NCI-H1048 (cell line): ENCODE data around the gene ASPHD1.
"Not testable (repeated sequence)": the region's sequence is repeated elsewhere in the genome, so short reads cannot be mapped to it uniquely, and the experiment has no call there.

Experiments
- DNase-seq: peaks from one replicate; lab custom pipeline; 2025; lab: John Stamatoyannopoulos, UW

The ASPHD1 gene, protein sequence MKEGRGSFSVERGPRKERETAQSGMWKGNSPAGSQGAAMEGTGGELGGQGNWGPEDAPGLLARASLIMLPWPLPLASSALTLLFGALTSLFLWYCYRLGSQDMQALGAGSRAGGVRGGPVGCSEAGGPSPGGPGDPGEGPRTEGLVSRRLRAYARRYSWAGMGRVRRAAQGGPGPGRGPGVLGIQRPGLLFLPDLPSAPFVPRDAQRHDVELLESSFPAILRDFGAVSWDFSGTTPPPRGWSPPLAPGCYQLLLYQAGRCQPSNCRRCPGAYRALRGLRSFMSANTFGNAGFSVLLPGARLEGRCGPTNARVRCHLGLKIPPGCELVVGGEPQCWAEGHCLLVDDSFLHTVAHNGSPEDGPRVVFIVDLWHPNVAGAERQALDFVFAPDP

DNA sequence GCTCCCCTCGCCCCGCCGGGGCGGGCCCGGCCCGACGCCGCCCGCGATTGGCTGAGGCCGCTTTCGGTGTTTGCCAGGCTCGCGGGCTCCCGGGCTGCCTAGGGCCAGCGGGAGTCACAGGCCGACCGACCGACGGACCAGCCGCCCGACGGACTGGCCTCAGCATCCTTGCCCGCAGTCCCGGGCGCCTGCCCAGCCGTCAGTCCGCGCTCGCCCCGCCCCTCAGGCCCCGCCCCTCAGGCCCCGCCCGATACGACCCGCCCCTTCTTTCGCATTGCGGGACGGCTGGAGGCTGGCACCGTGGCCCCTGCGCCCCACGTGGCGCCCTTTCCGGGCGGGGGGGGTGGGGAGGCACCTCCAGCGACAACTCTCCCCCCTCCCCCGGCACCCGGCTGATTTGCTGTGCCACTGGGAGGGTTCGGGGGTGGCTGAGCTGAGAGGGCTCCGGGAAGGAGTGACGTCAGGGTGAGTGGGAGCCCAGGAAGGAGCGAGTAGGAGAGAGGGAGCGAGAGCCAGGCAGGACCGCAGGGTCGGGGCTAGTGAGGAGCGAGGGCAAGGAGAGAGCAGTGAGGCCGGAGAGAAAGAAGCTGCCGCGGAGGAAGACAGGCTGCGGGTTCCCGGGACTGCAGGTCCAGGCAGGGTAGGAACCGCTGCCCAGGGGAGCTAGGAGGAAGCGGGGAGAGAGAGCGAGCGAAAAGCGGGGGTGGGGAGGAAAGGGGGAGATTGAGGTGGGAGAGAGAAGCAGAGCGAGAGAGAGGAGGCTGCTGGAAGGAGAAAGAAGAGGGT is at the start of gene ASPHD1:
Gene ASPHD1 (plus strand): TSS at position 387 of the 786 bp plus-strand sequence. CDS start 484 bp downstream, outside the sequence.
- DNase-seq: no peak

- no peak for DNase-seq
Observed at GRCh38 chr16:29850998-29851397, 49.3 kb upstream of the ASPHD1 start.

DNA sequence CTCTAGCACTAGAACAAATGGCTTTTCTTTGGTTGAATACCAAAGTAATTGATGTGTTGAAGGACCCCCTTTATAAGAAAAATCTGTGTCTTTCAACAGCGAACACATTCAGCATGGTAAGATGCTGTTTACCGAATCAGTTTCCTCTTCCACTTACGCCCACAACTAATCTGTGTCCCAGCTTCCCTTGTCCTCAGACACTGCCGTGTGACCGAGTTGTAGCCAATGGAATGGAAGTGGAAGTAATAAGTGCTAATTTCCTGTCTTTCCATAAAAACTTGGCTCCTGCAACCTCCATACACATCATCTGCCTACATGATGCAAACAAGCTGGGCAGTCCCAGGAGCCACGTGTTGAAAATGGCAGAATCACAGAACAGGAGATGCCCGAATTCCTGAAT is 47.6 kb upstream of the ASPHD1 start:
- DNase-seq: no peak

GRCh38 chr16:29854520-29855100 is 45.7 kb upstream of the ASPHD1 start:
- no peak for DNase-seq

- DNase-seq: no peak
Observed at GRCh38 chr16:29857133-29857760, 43.0 kb upstream of the ASPHD1 start.

DNA sequence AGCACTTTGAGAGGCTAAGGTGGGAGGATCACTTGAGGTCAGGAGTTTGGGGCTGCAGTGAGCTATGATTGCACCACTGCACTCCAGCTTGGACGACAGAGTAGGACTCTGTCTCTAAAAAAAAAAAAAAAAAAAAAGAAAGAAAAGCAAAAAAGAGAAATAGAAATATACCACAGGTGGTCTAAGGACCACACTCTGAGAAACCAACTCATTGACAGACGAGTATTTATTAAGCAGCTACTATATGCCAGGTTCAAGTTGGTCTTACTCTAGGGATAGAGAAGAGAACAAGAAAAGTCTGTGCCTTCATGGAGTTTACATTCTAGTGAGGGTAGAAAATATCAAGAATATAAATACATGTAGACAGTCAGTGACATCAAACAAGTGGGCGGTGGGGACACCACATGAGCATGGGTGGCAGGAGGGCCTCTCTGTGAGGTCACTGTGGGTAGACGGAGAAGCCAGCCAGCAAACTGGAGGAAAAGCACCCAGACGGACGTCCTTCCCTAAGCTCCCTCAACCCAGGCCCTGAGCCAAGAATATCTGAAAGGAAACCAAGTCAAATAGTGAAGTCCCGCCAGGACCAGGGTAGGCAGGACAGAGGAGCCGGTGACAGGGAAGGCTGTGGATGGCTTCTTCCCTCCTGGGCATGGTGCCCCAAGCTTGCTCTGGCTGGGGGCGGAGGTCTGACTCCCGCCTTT is 42.0 kb upstream of the ASPHD1 start:
- DNase-seq: no peak

DNA sequence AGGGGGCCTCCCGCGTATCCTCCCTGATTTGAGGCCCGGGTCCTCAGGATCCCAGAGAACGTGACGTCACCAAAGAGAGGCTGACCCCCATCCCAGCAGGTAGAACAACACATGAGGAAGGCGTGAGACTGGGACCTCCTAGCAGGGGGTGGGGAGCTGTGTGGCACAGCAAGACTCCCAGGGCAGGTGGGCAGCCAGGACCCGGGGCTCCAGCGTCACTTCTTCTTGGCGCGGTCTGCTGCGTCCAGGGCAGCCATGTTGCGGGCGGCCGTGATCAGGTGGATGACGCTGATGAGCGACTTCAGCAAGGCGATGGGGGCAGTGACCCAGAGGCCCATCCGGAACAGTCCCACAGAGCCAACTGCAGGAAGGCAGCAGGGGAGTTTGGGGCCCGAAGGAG is 41.3 kb upstream of the ASPHD1 start:
- DNase-seq: no peak

- no peak for DNase-seq
Observed at GRCh38 chr16:29860218-29860617, 40.1 kb upstream of the ASPHD1 start.

DNA sequence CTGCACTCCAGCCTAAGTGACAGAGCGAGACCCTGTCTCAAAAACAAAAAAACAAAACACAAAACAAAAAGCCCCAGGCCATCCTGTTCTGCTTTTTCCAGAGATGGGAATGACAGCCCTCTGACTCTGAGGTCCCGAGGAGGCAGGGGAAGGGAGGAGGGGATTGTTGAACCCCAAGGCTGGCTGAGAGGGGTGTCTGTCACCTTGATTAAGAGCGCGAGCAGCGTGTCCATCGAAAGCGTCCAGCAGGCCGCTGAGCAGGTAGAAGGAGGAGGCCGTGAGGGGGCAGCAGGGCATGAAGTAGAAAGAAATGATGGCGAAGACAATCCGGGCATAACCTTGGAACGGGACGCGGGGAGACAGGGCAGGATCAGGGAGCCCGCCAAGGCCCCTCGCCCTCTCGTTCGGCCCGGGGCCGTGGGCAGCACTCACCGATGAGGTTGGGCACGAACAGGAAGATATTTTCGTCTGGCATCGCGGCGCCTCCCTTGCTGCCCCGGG is 37.9 kb upstream of the ASPHD1 start:
- DNase-seq: no peak

- DNase-seq: peak; percentile 79
Observed at GRCh38 chr16:29862884-29863668, 37.2 kb upstream of the ASPHD1 start, which contains the start of gene CDIPT. Gene CDIPT (minus strand): TSS chr16:29863226. CDS start chr16:29862857, 369 bp downstream.

DNA sequence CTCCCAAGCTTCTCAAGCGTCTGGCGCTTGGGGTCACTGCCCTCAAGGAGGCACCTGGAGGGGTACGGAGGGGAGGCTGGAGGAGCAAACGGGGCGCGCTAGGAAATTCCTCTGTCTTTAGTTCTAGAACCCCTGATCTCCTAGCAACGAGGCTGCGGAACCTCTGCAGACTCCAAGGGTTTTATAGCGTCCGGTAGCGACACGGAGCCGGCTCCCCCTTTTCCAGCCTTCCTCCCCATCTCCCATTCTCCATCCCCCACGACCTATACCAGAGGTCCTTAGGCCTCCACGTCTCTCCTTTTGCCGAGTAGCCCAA is 36.7 kb upstream of the ASPHD1 start:
- no peak for DNase-seq

- DNase-seq: no peak
Observed at GRCh38 chr16:29864205-29864604, 36.1 kb upstream of the ASPHD1 start.

DNA sequence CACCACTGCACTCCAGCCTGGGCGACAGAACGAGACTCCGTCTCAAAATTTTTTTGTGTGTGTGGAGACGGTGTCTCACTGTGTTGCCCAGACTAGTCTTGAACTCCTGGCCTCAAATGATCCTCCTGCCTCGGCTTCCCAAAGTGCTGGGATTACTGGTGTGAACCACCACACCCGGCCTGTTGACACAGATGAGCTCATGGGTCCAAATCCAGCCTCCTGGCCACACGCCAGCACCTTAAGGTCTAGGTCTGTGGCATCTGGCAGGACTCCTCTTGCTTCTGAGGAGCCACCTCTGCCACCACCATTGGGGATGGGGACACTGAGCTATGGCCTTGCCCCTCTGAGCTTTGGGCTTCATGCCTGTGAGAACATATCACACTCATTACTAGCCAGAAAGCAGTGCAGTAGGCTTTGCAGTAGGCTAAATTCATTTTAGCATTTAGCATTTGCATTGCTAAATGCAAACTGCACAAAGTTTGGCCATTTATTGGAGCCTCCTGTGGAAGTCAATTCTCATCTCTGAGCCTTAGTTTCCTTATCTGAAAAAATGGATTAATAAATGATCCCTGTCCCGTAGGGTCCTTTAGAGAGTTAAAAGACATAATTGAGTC is 31.8 kb upstream of the ASPHD1 start:
- no peak for DNase-seq

DNA sequence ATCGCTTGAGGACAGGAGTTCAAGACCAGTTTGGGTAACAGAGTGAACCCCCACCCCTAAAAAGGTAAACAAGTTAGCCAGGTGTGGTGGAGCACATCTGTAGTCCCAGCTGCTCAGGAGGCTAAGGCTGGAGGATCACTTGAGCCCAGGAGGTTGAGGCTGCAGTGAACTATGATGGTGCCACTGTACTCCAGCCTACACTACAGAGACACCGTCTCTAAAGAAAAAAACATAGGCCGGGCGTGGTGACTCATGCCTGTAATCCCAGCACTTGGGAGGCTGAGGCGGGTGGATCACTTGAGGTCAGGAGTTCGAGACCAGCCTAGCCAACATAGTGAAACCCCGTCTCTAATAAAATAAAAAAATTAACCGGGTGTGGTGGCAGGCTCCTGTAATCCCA is 31.2 kb upstream of the ASPHD1 start:
- not testable (repeated sequence) for DNase-seq

- no peak for DNase-seq
Observed at GRCh38 chr16:29871822-29872546, 28.3 kb upstream of the ASPHD1 start.

- DNase-seq: no peak
Observed at GRCh38 chr16:29873319-29873718, 27.0 kb upstream of the ASPHD1 start.

GRCh38 chr16:29875206-29875605 is 25.1 kb upstream of the ASPHD1 start:
- DNase-seq: no peak

DNA sequence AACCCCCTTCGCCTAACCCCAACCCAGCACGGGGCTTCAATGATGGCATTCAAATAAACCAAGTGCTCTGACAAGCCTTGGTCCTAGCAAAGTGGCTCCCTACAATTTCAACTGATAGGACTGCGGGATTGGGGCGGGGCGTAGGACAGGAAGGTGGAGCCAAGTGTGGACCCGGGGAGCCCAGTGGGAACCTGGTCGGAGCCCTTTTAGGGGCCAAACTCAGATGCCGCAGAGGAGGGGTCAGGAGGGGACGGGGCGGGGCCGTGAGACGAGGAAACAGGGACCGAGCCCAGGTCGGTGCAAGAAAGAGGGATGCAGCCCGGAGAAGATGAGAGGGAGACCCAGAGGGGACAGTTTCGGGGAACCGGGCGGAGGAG is 24.1 kb upstream of the ASPHD1 start:
- no peak for DNase-seq

DNA sequence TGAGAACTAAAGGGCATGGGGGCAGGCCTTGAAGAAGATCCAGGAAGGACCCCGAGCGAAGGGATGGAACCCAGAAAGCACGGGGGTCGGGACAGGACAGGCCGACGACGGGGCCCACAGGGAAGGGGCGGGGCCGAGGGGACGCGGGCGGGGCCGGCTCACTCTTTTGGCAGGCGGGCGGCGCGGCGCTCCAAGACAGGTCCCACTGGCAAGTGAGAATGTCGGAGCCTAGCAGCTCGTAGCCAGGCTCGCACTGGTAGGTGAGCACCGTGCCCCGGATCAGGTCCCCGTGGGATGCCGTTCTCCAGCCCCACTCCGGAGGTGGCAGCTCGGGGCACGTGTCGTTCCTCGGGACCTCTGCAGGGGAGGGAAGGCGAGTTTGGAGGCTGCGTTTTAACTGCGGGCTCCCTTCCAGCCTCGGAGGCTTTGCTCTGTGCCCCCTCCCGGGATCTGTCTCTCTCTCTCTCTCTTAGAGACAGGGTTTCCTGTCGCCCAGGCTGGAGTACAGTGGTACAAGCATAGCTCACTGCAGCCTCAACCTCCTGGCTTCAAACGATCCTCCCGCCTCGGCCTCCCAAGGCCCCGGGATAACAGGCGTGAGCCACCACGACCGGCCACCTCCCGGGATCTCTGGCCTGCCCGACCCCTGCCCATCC is 23.6 kb upstream of the ASPHD1 start:
- no peak for DNase-seq
